GM21528 (cell line): ENCODE data around the gene SLC35B4.
"Not testable (repeated sequence)": the region's sequence is repeated elsewhere in the genome, so short reads cannot be mapped to it uniquely, and the experiment has no call there.

Experiments
- ATAC-seq: cut with Tn5 transposase; IDR thresholded peaks from one replicate; pipeline ENCODE4 v1.9.1; 2021; ENCODE audit warnings: mild to moderate bottlenecking, moderate library complexity; ENCODE audit not compliant: unreplicated experiment, low FRiP score

SLC35B4 gene

DNA sequence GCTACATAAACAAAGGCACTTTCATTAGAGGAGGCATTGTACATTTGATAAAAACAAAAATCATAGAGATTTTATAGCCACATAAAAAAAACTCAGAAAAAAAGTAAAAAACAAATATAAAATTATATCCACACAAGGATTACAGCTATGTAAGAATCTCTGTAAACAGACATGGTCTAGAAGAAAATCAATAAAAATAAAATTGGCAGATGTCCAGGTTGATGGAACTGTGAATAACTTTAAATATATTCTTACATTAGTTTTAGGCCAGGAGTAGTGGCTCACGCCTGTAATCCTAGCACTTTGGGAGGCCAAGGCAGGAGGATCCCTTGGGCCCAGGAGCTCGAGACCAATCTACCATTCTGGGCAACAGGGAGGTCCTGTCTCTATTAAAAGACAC is 19.2 kb downstream of the SLC35B4 start:
- ATAC-seq = no peak

DNA sequence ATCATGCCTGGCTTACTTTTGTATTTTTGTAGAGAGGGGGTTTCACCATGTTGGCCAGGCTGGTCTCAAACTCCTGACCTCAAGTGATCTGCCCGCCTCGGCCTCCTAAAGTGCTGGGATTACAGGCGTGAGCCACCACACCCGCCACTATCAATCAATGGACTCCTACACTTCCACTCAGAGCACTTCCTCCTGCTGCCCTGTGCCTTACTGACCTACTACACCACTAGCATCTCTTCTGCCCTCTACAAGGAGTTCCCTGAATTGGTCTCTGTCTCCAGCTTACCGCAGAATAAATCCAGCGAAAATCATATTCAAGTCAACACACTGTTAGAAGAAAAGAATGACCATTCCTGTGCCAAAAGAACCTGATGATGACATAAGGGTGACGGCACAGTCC is 20.7 kb downstream of the SLC35B4 start:
- not testable (repeated sequence) for ATAC-seq

DNA sequence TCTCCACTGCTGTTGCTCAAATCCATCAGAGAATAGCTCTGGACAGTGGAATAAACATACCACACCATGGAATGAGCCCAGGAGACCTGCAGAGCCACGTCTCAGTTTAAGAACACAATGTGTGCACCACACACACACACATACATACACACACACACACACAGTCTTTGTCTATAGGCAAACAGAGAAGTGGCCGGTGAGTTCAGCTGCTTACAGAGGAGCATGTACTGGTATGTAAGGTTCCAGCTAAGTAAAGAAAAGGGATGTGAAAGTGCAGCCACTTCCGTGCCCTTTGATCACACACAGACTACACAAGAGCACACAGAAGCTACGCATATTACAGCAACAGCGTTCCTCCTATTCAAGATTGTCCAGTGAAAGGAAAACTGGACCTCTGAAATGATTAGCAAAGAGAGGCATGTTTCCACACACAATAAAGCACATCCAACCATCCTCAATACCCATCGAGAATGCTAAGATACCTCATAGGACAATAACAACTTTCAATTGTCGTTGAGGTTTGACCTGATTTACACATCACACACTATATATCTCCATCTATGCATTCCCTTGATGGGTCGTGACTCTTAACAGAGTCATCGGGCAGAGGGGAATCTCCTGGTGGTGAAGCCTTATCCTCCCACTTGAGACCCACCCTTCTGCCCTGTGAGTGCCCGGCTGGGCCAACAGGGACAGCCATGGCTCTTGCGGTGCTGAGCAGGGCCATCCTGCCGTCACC is 23.6 kb downstream of the SLC35B4 start:
- peak; percentile 100 for ATAC-seq

DNA sequence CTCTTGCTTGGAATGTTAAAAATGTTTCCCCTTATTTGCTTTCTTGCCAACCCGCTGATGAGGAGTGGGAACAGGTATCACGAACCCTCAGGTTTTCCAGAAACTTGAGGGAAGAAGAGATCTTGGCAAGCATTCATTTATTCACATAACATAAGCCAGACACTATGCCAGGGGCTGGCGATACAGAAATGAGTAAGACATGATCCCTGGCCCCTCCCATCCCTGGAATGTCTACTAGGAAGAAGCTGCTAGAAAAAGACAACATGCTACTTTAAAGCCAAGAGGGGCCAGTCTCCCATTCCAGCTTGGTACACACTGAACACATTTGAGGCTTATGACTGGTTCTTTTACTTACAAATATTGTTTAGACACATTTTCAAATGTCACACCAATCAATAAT is 26.4 kb downstream of the SLC35B4 start:
- no peak for ATAC-seq

DNA sequence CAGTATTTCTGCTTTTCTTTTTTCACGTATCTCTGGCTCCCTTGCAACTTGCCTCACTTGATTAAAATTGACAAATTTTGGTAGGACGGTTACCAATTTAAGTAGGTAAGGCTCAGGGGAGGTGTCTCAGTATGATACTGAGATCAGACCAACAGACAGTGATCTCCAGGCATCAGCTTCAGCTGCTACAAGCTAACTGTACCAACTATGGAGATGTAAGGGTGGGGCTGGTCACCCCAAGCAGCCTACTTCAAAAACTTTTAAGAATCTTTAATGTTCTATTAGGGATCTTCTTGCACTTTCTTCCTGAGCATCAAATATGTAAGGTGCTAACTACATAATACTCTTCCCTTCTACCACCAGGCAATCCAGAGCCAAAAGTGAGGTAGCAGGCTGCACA is 26.9 kb downstream of the SLC35B4 start:
- ATAC-seq = no peak

DNA sequence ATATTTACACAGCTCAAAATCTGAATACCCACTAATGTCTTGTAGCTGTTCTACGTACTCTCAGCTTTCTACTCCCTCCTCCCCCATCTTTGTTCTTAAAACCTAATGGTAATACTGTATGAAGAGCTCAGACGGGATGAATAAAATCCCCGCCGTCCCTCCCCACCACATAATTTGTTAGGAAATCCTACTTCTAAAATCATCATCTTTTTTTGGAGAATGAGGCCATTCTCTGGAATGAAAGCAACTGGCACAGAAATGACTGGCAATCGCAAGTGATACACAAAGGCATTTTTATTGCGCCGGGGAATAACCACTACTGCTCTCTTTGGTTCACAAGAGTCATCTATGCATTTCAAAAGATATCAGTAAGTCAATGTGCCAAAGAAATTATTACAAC is 27.3 kb downstream of the SLC35B4 start:
- no peak for ATAC-seq

DNA sequence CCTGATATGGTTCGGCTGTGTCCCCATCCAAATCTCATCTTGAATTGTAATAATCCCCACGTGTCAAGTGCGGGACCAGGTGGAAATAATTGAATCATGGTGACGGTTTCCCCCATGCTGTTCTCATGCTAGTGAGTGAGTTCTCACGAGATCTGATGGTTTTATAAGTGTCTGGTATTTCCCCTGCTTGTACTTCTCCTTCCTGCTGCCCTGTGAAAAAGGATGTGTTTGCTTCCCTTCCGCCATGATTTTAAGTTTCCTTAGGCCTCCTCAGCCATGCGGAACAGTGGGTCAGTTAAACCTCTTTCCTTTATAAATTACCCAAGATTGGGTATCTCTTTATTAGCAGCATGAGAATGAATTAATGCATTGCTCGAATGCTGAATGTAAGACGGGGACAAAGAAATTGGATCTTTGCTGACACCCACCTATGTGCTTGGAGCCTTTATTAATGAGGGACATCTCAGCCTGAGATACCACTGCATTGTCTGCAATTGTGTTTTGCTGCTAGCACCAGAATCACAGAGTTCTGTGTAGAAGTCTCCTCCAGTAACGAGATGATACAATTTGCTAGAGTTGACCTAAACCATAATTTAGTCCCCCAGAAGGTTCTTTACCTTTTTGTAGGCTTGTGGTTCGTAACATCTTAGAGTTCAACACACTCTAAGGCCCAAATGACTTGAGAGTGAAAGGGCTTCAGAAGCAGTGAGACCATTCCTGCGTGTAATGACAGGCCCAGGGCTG is 28.6 kb downstream of the SLC35B4 start:
- no peak for ATAC-seq

DNA sequence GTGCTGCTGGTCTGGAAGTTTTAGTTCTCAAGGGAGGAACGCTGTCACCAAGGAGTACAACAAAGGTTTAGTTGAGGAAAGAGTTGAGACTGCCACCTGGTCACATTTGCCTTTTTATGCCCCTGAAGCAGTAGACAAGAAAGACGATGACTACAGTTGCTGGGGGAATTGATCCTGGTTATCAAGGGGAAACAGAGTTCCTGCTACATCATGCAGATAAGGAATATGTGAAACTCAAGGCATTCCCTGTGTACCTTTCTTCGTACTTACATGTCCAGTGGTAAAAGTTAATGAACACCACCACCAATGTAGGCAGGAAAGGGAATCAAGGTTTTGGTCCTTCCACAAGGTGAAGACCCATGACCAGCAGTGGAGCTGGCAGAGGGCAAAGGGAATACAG is 31.8 kb downstream of the SLC35B4 start:
- ATAC-seq = no peak

DNA sequence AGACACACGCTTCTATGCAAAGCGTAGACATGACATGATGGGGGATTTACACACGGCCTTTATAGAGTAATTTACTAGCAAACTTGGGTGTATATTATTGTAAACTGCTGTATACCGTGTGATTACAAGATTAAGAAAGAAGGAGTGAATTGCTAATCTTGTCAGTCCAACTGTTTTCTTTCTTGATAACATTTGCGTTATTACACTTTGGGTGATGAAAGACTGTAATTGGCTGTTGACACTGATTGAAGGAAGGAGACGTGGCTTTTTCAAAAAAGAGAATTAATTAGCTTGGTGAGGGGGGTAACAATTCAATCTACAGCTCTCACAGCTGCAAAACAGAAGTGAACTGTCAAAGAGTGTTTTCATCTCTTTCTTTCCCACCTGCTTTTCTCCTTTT is 32.7 kb downstream of the SLC35B4 start:
- no peak for ATAC-seq

DNA sequence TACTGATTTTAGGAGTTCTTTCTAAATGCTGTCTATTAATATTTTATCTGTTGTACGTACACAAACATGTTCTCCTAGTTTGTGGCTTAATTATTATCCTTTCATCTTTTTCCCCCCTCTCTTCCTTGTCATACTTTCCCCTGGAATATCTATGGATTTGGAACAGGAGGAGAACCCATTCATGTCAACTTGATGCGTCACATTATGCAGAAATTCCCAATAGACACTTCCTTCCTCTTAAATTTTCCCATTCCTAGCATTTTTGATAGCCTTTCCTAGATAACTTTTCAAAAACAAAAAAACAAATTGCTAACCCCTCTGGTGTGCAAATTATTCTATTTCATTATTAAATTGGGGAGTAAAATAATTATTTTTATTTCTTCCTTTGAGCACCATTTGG is 36.2 kb downstream of the SLC35B4 start:
- ATAC-seq = no peak

DNA sequence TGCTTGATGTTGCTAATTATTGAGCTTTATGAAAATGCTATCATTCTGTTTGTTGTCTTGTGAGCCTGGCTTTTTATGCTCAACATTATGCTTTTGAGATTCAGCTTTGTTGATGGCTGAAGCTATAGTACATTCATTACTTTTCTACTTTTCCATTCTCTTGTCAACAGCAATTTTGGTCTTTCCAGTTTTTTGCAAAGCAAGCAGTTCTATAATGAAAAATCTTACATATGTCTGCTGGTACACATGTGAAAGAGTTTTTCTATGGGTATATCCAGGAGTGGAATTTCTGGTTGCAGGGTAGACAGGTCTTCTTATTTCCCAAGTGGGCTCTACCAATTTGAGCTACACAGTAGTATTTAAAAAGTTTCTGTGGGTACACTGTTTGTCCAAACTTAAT is 36.8 kb downstream of the SLC35B4 start:
- ATAC-seq = no peak

DNA sequence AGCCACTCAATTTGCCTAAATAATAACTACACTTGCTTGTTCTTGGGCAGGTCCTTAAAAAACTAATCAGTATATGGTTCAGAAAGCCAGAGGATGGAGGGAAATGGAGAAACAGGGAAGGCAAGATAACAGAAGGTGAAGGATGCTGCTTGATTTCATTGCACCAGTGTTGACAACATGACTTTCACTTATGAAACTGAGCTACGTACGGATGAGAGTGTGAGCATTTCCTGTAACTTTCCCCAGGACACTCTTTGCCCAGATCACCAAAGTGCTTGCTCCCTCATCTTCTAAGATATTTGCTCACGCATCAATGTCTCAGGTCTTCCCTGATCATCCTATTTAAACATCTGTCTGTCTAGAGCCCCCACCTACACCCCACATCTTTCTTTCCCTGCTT is 37.4 kb downstream of the SLC35B4 start:
- no peak for ATAC-seq

DNA sequence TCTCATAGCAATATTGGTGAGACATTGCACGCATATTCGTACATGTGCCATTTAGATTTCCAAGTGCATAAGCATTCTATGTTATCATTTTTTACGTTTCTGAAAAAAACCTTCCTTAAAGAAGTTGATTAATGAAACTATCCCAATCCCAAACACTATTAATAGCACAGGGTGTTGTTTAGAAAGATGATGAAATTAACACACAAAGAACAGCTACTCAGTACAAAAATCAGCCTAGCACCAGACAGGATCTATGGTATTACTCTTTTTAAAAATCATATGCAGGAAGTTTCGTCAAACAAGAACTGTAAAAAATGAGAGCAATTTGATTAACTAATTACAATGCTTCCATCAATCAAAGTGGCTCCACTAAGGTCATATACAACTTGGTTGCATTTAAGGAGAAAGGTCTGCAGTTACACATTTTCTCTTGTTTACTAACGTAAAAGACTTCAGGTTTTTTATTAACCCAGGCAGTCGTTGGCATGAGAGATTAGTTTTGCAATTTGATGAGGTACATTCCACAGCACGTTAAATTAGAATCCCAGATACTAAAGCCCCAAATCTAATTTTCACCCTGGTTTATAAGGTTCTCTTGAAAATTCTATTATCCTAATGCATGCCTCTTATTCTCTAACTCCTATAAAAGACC is 38.1 kb downstream of the SLC35B4 start:
- no peak for ATAC-seq

DNA sequence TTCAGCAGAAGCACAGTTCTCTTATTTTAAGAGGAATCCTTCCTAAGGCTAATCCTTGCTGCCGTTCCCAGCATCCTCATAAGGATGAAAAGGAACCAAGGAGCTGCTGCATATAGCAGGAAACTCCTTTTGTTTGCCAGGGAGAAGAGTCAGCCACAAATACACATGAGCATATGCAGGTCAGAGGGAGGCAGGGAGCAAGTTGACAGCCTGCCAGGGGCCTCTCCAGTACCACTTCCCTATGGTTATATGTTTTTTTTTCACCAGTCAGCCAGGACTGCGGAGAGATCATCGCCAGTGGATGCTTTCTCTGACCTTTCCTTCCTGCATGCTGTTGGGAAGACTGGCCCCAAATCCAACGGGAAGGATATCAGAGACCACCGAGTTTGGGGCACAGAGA is 39.8 kb downstream of the SLC35B4 start:
- no peak for ATAC-seq

DNA sequence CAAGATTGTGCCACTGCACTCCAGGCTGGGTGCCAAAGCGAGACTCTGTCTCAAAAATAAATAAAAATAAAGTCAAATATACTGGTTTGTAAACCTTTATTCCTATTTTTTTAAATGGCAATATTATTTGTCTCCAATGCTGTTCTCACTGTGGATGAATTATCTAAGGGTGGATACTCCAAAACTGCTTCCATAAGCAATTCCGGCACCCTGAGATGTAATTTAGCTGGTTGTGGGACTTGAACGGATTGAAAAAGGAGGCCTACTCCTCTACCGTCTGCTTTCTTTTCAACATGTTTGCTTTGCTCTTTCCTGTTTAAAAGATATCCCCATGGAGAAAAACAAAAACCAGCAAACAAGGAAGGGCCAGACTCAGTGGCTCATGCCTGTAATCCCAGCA is 54.4 kb downstream of the SLC35B4 start:
- no peak for ATAC-seq

DNA sequence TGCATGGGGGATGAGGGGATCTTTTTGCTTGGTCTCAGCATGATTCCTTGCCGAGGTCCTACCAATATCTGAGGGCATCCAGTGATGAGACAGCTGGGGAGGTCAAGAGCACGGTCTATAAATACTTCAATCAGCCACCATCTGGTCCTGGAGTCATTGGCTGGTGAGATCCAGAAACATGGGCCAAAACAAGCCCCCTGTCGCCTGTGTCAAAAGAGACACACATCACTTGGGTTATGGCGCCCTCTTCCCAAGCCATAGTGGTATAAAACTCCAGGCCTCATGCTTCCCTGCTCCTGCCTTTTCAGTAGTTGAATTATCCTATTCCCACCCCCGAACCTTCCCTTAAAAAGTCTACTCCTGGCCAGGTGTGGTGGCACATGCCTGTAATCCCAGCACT is 60.9 kb downstream of the SLC35B4 start:
- ATAC-seq = no peak

DNA sequence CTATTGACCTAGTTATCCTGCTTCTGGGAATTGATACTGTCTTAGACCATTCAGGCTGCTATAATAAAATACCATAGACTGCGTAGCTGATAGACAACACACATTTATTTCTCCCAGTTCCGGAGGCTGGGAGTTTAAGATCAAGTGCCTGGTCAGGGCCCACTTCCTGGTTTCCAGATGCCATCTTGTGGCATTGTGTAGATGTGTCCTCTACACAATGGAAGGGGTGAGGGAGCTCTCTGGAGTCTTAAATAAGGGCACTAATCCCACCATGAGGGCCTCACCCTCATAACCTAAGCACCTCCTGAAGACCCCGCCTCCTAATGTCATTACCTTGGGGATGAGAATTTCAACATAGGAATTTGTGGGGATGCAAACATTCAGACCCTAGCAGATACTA is 62.4 kb downstream of the SLC35B4 start:
- ATAC-seq = no peak

DNA sequence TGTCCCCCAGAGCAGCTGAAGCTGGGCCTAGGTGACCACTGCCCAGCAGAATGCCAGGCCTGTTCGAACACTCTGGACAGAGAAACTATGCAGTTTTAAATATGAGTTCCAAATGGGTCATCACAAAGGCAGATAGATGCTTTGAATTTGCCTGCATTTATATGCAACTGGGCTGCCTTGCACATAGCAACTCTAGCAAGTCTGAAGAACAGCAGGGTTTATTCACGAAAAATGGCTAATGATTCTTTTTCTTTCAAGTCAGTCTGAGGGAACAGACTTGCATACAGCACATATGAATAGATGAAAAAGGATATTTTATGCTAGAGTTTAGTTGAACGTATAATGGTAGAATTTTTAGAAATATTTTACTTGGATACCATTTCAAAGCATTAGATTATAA is 68.5 kb downstream of the SLC35B4 start:
- ATAC-seq = no peak

DNA sequence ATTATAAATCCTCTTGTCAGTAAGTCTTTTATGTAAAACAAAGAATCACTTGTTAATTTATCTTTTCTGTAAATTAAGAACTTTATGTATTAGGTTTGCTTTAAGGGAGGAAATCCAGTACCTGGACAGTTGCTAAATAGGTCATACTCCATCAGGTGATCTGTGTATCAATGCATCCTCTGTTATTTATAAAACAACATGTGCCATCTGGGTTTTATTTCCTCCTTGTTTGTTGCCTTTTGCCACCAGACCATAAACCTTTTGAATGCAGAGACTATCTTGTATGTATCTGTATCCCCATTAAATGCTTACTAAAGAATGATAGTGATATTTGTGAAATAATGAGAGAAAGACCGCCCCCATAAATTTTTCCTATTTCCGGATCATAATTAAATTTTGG is 70.0 kb downstream of the SLC35B4 start:
- ATAC-seq = no peak

DNA sequence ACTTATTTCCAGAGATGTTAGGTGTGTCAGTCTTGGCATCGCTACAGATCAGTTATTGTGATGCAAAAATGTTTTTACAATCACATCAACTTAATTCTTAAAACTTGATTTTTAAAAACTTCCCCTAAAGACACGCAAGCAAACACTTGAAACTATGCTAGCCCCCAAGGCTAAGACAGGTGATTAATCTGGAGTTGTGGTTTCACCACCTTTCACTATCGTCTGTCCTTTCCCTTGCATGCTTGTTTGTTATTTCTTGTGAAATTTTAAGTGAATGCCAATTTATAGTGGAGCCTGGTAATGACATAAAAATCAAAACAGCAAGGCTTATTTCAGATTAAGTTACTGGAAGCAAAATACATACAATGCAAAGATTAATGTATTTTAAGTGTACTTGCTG is 70.4 kb downstream of the SLC35B4 start:
- ATAC-seq = no peak

DNA sequence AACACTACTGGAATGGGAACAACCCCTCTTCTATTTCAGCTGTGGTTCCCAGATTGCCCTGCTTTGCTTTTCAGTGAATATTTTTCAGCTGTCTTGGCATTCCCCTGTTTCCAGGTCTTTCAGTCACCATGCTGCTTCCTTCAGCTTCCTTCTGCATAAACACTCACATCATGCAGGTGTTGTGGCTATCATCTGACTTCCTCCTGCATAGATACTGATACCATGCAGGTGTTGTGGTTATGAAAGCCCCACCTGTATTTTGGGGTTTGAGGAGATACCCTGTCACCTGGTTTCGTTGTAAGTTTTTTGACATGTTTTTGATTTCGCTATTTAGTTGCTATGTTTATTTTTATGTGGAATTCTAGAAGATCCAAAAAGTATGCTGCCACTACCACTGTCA is 71.5 kb downstream of the SLC35B4 start:
- no peak for ATAC-seq
